Inflammatory macrophage treated with lipopolysaccharide for 1 hour (primary cell): ENCODE measurements around the gene GBX2.

ENCODE experiments used
- DNase-seq, 2 donors: peaks; one replicate each; pipeline ENCODE4 v3.0.0-alpha.2; 2020 to 2022

GBX2 gene

GRCh38 chr2:236166796-236167296 lies 1.3 kb downstream of the GBX2 start:
- DNase-seq, result no peak

GRCh38 chr2:236165842-236166795 lies 2.1 kb downstream of the GBX2 start:
- no peak for DNase-seq

GRCh38 chr2:236164925-236165841 lies 3.0 kb downstream of the GBX2 start:
- no peak for DNase-seq

- no peak for DNase-seq
Measured at GRCh38 chr2:236164201-236164924, 3.8 kb downstream of the GBX2 start.

GRCh38 chr2:236163471-236164200 lies 4.5 kb downstream of the GBX2 start:
- DNase-seq, result no peak

- DNase-seq, result no peak
Measured at GRCh38 chr2:236162882-236163470, 5.2 kb downstream of the GBX2 start.

GRCh38 chr2:236162031-236162845 lies 5.9 kb downstream of the GBX2 start:
- DNase-seq, result no peak

- DNase-seq, result no peak
Measured at GRCh38 chr2:236161531-236161930, 6.7 kb downstream of the GBX2 start.

GRCh38 chr2:236161082-236161462 lies 7.1 kb downstream of the GBX2 start:
- no peak for DNase-seq

- no peak for DNase-seq
Measured at GRCh38 chr2:236160366-236161081, 7.7 kb downstream of the GBX2 start.

- DNase-seq, result no peak
Measured at GRCh38 chr2:236159778-236160170, 8.4 kb downstream of the GBX2 start.

GRCh38 chr2:236158969-236159777 lies 9.0 kb downstream of the GBX2 start:
- no peak for DNase-seq

- no peak for DNase-seq
Measured at GRCh38 chr2:236157815-236158498, 10.2 kb downstream of the GBX2 start.

- no peak for DNase-seq
Measured at GRCh38 chr2:236157366-236157765, 10.8 kb downstream of the GBX2 start.

- no peak for DNase-seq
Measured at GRCh38 chr2:236156860-236157194, 11.4 kb downstream of the GBX2 start.

GRCh38 chr2:236156095-236156859 lies 11.9 kb downstream of the GBX2 start:
- DNase-seq, result no peak

GRCh38 chr2:236155406-236155805 lies 12.8 kb downstream of the GBX2 start:
- no peak for DNase-seq

- no peak for DNase-seq
Measured at GRCh38 chr2:236146436-236146835, 21.8 kb downstream of the GBX2 start.
